Measurements from ENCODE around the gene RIMS4.

Gene RIMS4

DNA sequence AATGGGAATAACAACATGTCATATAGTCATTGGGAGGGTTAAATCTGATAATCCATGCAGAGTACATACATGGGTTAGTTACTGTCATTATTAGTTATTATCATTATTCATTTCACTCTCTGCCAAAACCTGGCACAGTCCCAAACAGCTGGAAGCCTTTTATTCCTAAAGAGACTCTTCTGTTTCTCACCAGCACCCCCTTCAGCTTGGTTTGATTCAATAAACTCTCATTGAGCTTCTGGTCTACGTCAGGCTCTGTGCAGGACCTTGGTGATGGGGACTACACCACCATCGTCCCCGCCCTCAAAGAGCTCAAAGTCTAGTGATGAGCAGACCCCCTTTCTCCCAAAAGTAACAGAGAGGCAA lies 62.4 kb downstream of the RIMS4 start:
- Histone ChIP-seq H3K27me3 (replicated peaks in 2 of 5; ENCODE audit: control insufficient read depth in 4 of 5, insufficient read depth in 5 of 5, low read length in 4 of 5) (peaks cover 7 to 53% (median 22%) of the 10 kb centered on the region in 5 experiments), H3K27ac (ENCODE audit: insufficient read depth in 1 of 2, low read depth in 1 of 2, low read length in 2 of 2, poor library complexity in 1 of 2, severe bottlenecking in 2 of 2) (no peak overlapping the region), H3K36me3 (ENCODE audit: control insufficient read depth in 4 of 4, insufficient read depth in 4 of 4, low read length in 3 of 4) (no peaks in the 10 kb centered on the region), H3K4me1 (ENCODE audit: control extremely low read depth in 1 of 4, control insufficient read depth in 4 of 4, insufficient read depth in 4 of 4, low read length in 3 of 4) (peaks cover 0 to 21% (median 15%) of the 10 kb centered on the region in 4 experiments), H3K4me3 (ENCODE audit: control insufficient read depth in 1 of 7, extremely low read depth in 1 of 7, insufficient read depth in 4 of 7, low read depth in 2 of 7, low read length in 6 of 7) (no peak overlapping the region), H3K9me3 (ENCODE audit: control extremely low read depth in 1 of 5, control insufficient read depth in 4 of 5, insufficient read depth in 2 of 5, low read depth in 1 of 5, low read length in 4 of 5) (no peaks in the 10 kb centered on the region)
- DNase-seq: no peak
- WGBS (ENCODE audit: insufficient coverage): 100% methylated on average over 1 of the region's 3 CpGs
- CTCF ChIA-PET: interaction anchor here (0.6 to 3.5 kb wide), 19 partner anchors 8 to 744 kb away, joined by 3 to 22 read pairs (median 4); no protein-coding TSS in a partner anchor
- POLR2A ChIA-PET: no interaction called here

DNA sequence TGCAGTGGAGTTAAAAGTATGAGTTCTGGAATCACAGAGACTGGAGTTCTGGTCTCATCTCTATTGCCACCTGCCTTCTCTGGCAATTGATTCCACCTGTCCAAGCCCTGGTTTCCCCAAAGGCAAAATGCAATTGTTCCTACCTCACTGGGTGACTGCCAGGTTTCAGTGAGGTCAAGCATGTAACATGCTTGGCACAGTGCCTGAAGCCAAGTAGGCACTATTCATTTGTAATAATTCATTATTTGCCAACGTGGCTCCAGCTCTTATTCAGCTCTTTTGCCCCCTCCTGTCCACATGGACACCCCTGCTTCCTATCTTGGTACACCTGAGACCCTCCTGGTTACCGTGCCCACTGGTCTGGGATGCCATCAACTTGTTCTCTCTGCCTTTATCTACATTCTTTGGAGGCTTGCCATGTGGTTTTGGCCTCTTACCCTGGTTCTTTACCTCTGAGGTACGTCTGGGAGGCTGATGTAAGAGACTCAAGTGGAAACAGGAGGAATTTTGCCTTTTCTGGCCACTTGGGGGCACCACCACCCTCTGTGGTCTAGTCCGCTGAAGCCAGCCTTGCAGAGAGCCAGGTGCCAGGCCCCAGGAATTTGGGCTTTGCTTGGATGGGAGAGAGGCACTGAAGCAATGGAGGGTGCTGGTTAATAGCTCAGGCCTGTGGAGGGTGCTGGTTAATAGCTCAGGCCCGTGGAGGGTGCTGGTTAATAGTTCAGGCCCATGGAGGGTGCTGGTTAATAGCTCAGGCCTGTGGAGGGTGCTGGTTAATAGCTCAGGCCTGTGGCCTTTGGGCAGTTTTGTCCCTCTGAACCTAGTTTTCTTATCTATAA lies 63.0 kb downstream of the RIMS4 start:
- H3K9me3 ChIP-seq (ENCODE audit: control extremely low read depth in 1 of 5, control insufficient read depth in 4 of 5, insufficient read depth in 2 of 5, low read depth in 1 of 5, low read length in 4 of 5): no peaks in the 10 kb centered on the region
- WGBS (ENCODE audit: insufficient coverage): 0% methylated on average over 4 of the region's 5 CpGs
- peaks cover 0 to 21% (median 15%) of the 10 kb centered on the region in 4 experiments for H3K4me1 ChIP-seq (ENCODE audit: control extremely low read depth in 1 of 4, control insufficient read depth in 4 of 4, insufficient read depth in 4 of 4, low read length in 3 of 4)
- H3K36me3 ChIP-seq (ENCODE audit: control insufficient read depth in 4 of 4, insufficient read depth in 4 of 4, low read length in 3 of 4): no peaks in the 10 kb centered on the region
- peak; percentile 74 to 86 (median 79) for DNase-seq
- H3K4me3 ChIP-seq (ENCODE audit: control insufficient read depth in 1 of 7, extremely low read depth in 1 of 7, insufficient read depth in 4 of 7, low read depth in 2 of 7, low read length in 6 of 7): no peak overlapping the region
- H3K27ac ChIP-seq (ENCODE audit: insufficient read depth in 1 of 2, low read depth in 1 of 2, low read length in 2 of 2, poor library complexity in 1 of 2, severe bottlenecking in 2 of 2): no peak overlapping the region
- peaks cover 7 to 53% (median 22%) of the 10 kb centered on the region in 5 experiments for H3K27me3 ChIP-seq (replicated peaks in 2 of 5; ENCODE audit: control insufficient read depth in 4 of 5, insufficient read depth in 5 of 5, low read length in 4 of 5)
- ChIA-PET POLR2A (no interaction called here), CTCF (interaction anchor here (0.6 to 3.5 kb wide), 20 partner anchors 8 to 744 kb away, joined by 3 to 22 read pairs (median 4); no protein-coding TSS in a partner anchor)

DNA sequence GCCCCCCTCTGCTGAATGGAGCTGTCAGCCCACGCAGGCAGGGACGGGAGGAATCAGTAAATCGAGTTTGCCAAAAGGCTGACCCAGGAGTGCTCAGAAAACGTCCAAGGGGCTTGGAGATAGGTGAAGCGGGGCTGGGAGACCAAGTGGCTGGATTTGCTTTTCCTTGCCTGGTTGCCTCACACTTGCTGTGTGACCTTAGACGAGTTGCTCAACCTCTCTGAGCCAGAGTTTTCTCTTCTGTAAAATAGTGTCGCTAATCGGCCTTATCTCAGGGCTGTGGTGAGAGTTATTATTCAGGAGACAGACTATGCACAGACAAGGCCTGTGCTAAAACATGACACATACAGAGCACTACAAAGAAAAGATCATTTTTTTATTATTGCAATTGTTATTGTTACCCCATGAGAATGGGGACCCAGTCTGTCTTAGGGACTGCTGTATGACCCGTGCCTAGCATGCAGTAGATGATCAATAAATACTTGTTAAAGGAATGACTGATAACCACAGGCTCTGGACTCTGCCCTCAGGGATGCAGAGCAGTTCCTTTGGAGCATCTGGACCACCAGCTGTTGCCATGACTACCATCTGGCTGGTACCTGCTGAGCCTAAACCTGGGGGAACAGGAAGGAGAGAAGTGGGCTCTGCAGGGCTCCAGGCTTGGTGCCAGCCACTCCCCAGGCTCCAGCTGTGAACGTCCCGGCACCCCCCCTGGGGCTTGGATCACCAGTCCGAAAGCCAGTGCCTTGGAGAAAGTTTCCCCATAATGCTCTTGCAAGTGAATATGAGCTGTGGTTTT lies 63.8 kb downstream of the RIMS4 start:
- Histone ChIP-seq H3K27me3 (replicated peaks in 2 of 5; ENCODE audit: control insufficient read depth in 4 of 5, insufficient read depth in 5 of 5, low read length in 4 of 5) (peaks cover 7 to 53% (median 22%) of the 10 kb centered on the region in 5 experiments), H3K4me1 (ENCODE audit: control extremely low read depth in 1 of 4, control insufficient read depth in 4 of 4, insufficient read depth in 4 of 4, low read length in 3 of 4) (peaks cover 0 to 21% (median 15%) of the 10 kb centered on the region in 4 experiments), H3K27ac (ENCODE audit: insufficient read depth in 1 of 2, low read depth in 1 of 2, low read length in 2 of 2, poor library complexity in 1 of 2, severe bottlenecking in 2 of 2) (no peak overlapping the region), H3K9me3 (ENCODE audit: control extremely low read depth in 1 of 5, control insufficient read depth in 4 of 5, insufficient read depth in 2 of 5, low read depth in 1 of 5, low read length in 4 of 5) (no peaks in the 10 kb centered on the region), H3K36me3 (ENCODE audit: control insufficient read depth in 4 of 4, insufficient read depth in 4 of 4, low read length in 3 of 4) (no peaks in the 10 kb centered on the region), H3K4me3 (ENCODE audit: control insufficient read depth in 1 of 7, extremely low read depth in 1 of 7, insufficient read depth in 4 of 7, low read depth in 2 of 7, low read length in 6 of 7) (peak overlapping the region in 5 of 7 experiments; percentile 8 to 72 (median 60))
- DNase-seq: no peak
- ChIA-PET CTCF (interaction anchor here (1.0 to 3.5 kb wide), 10 partner anchors 9 to 121 kb away, joined by 3 to 22 read pairs (median 10); no protein-coding TSS in a partner anchor), POLR2A (no interaction called here)
- WGBS (ENCODE audit: insufficient coverage): 22% methylated on average over 6 of the region's 12 CpGs

DNA sequence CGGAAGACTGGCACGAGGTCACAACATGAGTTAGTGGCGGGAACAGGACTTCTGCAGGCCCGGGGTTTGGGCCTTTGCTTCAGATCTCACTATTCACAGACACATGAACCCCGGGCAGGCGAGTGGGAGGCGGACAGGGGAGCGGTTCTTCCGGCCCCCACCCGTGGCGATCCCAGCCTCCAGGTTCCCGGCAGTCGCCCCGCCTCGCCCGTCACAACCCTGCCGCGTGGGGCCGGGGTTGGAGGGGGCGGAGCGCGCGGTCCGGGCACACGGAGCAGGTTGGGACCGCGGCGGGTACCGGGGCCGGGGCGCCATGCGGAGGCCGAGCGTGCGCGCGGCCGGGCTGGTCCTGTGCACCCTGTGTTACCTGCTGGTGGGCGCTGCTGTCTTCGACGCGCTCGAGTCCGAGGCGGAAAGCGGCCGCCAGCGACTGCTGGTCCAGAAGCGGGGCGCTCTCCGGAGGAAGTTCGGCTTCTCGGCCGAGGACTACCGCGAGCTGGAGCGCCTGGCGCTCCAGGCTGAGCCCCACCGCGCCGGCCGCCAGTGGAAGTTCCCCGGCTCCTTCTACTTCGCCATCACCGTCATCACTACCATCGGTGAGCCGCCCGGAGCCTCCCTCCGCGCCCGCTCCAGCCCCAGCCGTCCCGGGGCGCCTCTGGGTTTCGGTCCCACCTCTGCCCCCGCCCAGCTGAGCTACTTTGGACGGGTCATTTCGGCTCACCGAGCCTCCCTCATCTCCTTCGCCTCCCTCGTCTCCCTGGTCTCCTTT lies 64.6 kb downstream of the RIMS4 start, which contains the start of gene KCNK15:
Gene KCNK15, plus strand, starts transcription at position 268 of the 769 bp plus-strand sequence. Its CDS starts 46 bp downstream, at position 314.
- ChIA-PET CTCF (interaction anchor here (1.2 to 3.5 kb wide), 4 partner anchors 22 to 124 kb away, joined by 3 to 19 read pairs (median 8); no protein-coding TSS in a partner anchor), POLR2A (no interaction called here)
- DNase-seq: peak in 2 of 3 donors; percentile 27 to 45
- Histone ChIP-seq H3K9me3 (ENCODE audit: control extremely low read depth in 1 of 5, control insufficient read depth in 4 of 5, insufficient read depth in 2 of 5, low read depth in 1 of 5, low read length in 4 of 5) (no peaks in the 10 kb centered on the region), H3K36me3 (ENCODE audit: control insufficient read depth in 4 of 4, insufficient read depth in 4 of 4, low read length in 3 of 4) (no peaks in the 10 kb centered on the region), H3K4me1 (ENCODE audit: control extremely low read depth in 1 of 4, control insufficient read depth in 4 of 4, insufficient read depth in 4 of 4, low read length in 3 of 4) (peaks cover 0 to 21% (median 15%) of the 10 kb centered on the region in 4 experiments), H3K27ac (ENCODE audit: insufficient read depth in 1 of 2, low read depth in 1 of 2, low read length in 2 of 2, poor library complexity in 1 of 2, severe bottlenecking in 2 of 2) (no peak within 1 kb of the TSS), H3K27me3 (replicated peaks in 2 of 5; ENCODE audit: control insufficient read depth in 4 of 5, insufficient read depth in 5 of 5, low read length in 4 of 5) (peaks cover 7 to 47% (median 20%) of the 10 kb centered on the region in 5 experiments), H3K4me3 (ENCODE audit: control insufficient read depth in 1 of 7, extremely low read depth in 1 of 7, insufficient read depth in 4 of 7, low read depth in 2 of 7, low read length in 6 of 7) (peak within 1 kb of the TSS; percentile 8 to 72 (median 37))
- 1% methylated on average over 74 of the region's 81 CpGs for WGBS (ENCODE audit: insufficient coverage)

DNA sequence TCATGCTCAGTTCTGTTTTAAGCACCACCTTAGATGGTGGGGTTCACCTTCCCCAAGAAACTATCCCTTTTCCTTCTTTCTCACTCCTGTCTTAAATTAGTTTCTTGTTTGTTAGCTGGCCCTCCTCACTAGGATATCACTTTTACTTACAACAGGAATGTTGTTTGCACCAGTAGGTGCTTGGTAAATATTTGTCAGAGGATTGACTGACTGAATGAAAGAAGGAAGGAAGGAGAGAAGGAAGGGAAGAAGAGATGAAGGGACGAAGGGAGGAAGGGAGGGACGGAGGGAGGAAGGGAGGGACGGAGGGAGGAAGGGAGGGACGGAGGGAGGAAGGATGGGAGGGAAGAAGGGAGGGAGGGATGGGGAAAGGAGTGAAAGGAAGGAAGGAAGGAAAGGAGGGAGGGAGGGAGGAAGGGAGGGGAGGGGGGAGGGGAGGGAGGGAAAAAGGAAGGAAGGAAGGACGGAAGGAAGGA lies 65.2 kb downstream of the RIMS4 start:
- POLR2A ChIA-PET: no interaction called here
- CTCF ChIA-PET: interaction anchor here (1.2 kb wide), 3 partner anchors 96 to 129 kb away, joined by 3 read pairs; no protein-coding TSS in a partner anchor

DNA sequence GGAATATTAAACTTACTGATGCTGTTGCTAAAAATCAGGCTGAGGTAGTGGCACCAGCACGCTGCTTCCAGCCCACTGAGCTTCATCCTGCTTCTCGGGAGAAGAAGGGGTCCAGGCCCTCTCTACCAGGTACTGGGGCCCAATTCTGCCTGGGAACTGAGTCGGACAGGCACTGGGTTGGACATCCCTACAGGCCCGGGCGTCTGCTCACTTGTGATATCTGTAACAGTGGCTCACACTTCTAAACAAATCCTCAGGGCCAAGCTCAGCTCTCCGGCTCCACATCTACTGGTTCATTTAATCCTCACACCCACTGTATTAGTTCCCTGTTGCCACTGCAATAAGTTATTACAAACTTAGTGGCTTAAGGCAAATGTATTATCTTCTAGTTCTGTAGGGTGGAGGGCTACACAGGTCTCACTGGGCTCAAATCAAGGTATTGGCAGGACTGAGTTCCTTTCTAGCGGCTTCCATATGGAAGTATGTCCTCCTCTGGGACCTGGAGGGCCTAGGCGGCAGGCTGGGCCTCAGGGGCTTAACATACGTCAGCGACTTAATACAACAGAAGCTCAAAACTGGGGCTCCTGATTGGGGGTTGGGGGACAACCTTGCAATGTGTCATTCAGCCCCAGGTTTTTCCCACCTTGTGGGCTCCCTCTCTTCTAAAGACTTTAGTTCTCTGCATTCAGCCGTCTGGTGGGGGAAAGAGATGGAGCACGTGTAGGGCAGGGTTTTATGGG lies 66.3 kb downstream of the RIMS4 start:
- peaks cover 0 to 16% (median 10%) of the 10 kb centered on the region in 4 experiments for H3K4me1 ChIP-seq (ENCODE audit: control extremely low read depth in 1 of 4, control insufficient read depth in 4 of 4, insufficient read depth in 4 of 4, low read length in 3 of 4)
- H3K9me3 ChIP-seq (ENCODE audit: control extremely low read depth in 1 of 5, control insufficient read depth in 4 of 5, insufficient read depth in 2 of 5, low read depth in 1 of 5, low read length in 4 of 5): no peaks in the 10 kb centered on the region
- DNase-seq: no peak
- peaks cover 3 to 30% (median 14%) of the 10 kb centered on the region in 5 experiments for H3K27me3 ChIP-seq (replicated peaks in 2 of 5; ENCODE audit: control insufficient read depth in 4 of 5, insufficient read depth in 5 of 5, low read length in 4 of 5)
- POLR2A ChIA-PET: no interaction called here
- CTCF ChIA-PET: interaction anchor here (0.9 to 1.4 kb wide), 4 partner anchors 11 to 130 kb away, joined by 3 to 5 read pairs (median 4); no protein-coding TSS in a partner anchor
- H3K4me3 ChIP-seq (ENCODE audit: control insufficient read depth in 1 of 7, extremely low read depth in 1 of 7, insufficient read depth in 4 of 7, low read depth in 2 of 7, low read length in 6 of 7): no peak overlapping the region
- 100% methylated on average over 10 of the region's 12 CpGs for WGBS (ENCODE audit: insufficient coverage)
- H3K27ac ChIP-seq (ENCODE audit: insufficient read depth in 1 of 2, low read depth in 1 of 2, low read length in 2 of 2, poor library complexity in 1 of 2, severe bottlenecking in 2 of 2): no peak overlapping the region
- no peaks in the 10 kb centered on the region for H3K36me3 ChIP-seq (ENCODE audit: control insufficient read depth in 4 of 4, insufficient read depth in 4 of 4, low read length in 3 of 4)

More for the DNA sequence above, 65.2 kb downstream of the RIMS4 start:
- Histone ChIP-seq H3K36me3 (ENCODE audit: control insufficient read depth in 4 of 4, insufficient read depth in 4 of 4, low read length in 3 of 4) (no peaks in the 10 kb centered on the region), H3K27me3 (replicated peaks in 2 of 5; ENCODE audit: control insufficient read depth in 4 of 5, insufficient read depth in 5 of 5, low read length in 4 of 5) (peaks cover 7 to 41% (median 19%) of the 10 kb centered on the region in 5 experiments), H3K4me1 (ENCODE audit: control extremely low read depth in 1 of 4, control insufficient read depth in 4 of 4, insufficient read depth in 4 of 4, low read length in 3 of 4) (peaks cover 0 to 19% (median 12%) of the 10 kb centered on the region in 4 experiments), H3K27ac (ENCODE audit: insufficient read depth in 1 of 2, low read depth in 1 of 2, low read length in 2 of 2, poor library complexity in 1 of 2, severe bottlenecking in 2 of 2) (no peak overlapping the region), H3K4me3 (ENCODE audit: control insufficient read depth in 1 of 7, extremely low read depth in 1 of 7, insufficient read depth in 4 of 7, low read depth in 2 of 7, low read length in 6 of 7) (peak overlapping the region in 2 of 7 experiments; percentile 60 to 72), H3K9me3 (ENCODE audit: control extremely low read depth in 1 of 5, control insufficient read depth in 4 of 5, insufficient read depth in 2 of 5, low read depth in 1 of 5, low read length in 4 of 5) (no peaks in the 10 kb centered on the region)
- no peak for DNase-seq
- 33% methylated on average over 3 of the region's 5 CpGs for WGBS (ENCODE audit: insufficient coverage)
